SJCRH30 (cell line): ENCODE results near the gene NKX1-2. TPM values are rescaled to one million over a fixed set of nuclear protein-coding genes. Genes with fewer than 3 reads are reported as not detected.
A peak's percentile ranks its signal among the peaks of the same experiment; 100 is the strongest.

Source experiments
- DNase-seq, 2 experiments: peaks; one replicate each; pipeline ENCODE4 v3.0.0-alpha.2; 2015 to 2020
- H3K27ac ChIP-seq: fragments of 250-450 bp; sonication (Bioruptor Pico); 2 replicates; pipeline ENCODE4 v1.5.1; 2020; ENCODE audit warnings: mild to moderate bottlenecking, moderate library complexity
- H3K27me3 ChIP-seq: fragments of 250-450 bp; sonication (Bioruptor Pico); 2 replicates; pipeline ENCODE4 v1.5.1; 2020; ENCODE audit warnings: mild to moderate bottlenecking, moderate library complexity
- H3K36me3 ChIP-seq: fragments of 250-450 bp; sonication (Bioruptor Pico); 2 replicates; pipeline ENCODE4 v1.5.1; 2020; ENCODE audit warnings: mild to moderate bottlenecking, moderate library complexity
- H3K4me1 ChIP-seq: fragments of 250-450 bp; sonication (Bioruptor Pico); 2 replicates; pipeline ENCODE4 v1.5.1; 2020; ENCODE audit warnings: mild to moderate bottlenecking, moderate library complexity
- H3K4me3 ChIP-seq: fragments of 250-450 bp; sonication (Bioruptor Pico); 2 replicates; pipeline ENCODE4 v1.5.1; 2020; ENCODE audit warnings: mild to moderate bottlenecking, moderate library complexity
- H3K9me3 ChIP-seq: fragments of 250-450 bp; sonication (Bioruptor Pico); replicated peaks from 2 replicates; pipeline ENCODE4 v1.5.1; 2020; ENCODE audit warnings: mild to moderate bottlenecking, moderate library complexity
- total RNA-seq: library from RNA; depleted of rRNA; stranded (reverse); fragments of >200 nt; shearing (Covaris generic); gene quantifications from 2 replicates; pipeline ENCODE4 v1.2.3, GENCODE V29; 2014

The NKX1-2 gene
- total RNA-seq, 1 experiment from 2014 or later: 0.24 TPM

GRCh38 chr10:124482236-124482800 is 32.5 kb upstream of the NKX1-2 start:
- Histone ChIP-seq H3K36me3 (no peaks in the 10 kb centered on the region), H3K4me3 (no peak overlapping the region), H3K27me3 (no peaks in the 10 kb centered on the region), H3K4me1 (no peaks in the 10 kb centered on the region), H3K9me3 (no peaks in the 10 kb centered on the region), H3K27ac (no peak overlapping the region)
- no peak for DNase-seq

- no peak for DNase-seq
- Histone ChIP-seq H3K27ac (no peak overlapping the region), H3K36me3 (no peaks in the 10 kb centered on the region), H3K4me3 (no peak overlapping the region), H3K27me3 (no peaks in the 10 kb centered on the region), H3K9me3 (no peaks in the 10 kb centered on the region), H3K4me1 (no peaks in the 10 kb centered on the region)
Measured at GRCh38 chr10:124481717-124482116, 31.9 kb upstream of the NKX1-2 start.

GRCh38 chr10:124480860-124481259 is 31.0 kb upstream of the NKX1-2 start:
- Histone ChIP-seq H3K4me1 (no peaks in the 10 kb centered on the region), H3K27ac (no peak overlapping the region), H3K27me3 (no peaks in the 10 kb centered on the region), H3K9me3 (no peaks in the 10 kb centered on the region), H3K36me3 (no peaks in the 10 kb centered on the region), H3K4me3 (no peak overlapping the region)
- DNase-seq: no peak

- DNase-seq: no peak
- Histone ChIP-seq H3K4me3 (no peak overlapping the region), H3K27me3 (no peaks in the 10 kb centered on the region), H3K4me1 (no peaks in the 10 kb centered on the region), H3K27ac (no peak overlapping the region), H3K36me3 (no peaks in the 10 kb centered on the region), H3K9me3 (no peaks in the 10 kb centered on the region)
Measured at GRCh38 chr10:124478515-124478914, 28.7 kb upstream of the NKX1-2 start.

DNA sequence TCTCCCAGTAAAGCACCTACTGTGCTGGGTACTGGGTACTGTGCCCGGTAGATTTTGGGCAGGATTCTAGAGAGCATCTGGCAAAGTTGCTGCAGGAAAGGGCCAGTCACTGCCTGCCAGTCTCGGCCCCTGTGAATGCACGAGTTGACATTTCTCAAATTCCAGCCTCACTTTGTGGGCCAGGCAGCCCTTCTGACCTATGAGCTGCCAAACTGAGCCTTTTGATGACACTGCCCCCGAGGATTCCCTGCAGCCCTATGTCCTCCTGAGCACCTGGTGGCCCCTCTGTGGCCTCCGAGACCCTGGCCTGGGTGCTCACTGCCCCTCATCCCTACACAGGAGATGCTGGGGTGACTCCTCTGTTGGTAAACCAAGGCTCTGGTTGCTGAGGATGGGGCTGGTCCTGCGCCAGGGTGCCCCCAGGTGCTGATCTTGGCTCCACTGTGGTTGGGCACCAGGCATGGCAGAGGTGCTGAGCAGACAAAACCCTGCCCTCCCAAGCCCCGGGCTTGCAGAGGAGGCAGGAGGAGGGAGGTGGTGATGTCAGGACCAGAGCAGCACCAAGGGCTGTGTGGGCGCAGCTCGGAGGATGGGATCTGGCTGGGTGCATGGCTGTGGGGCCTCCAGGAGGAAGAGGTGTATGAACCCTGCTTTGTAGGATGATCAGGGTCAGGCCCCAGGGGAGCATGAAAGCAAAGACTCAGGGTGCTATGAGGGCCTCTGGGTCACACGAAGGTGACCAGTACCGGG is 28.0 kb upstream of the NKX1-2 start:
- no peaks in the 10 kb centered on the region for H3K9me3 ChIP-seq
- H3K27ac ChIP-seq: no peak overlapping the region
- no peaks in the 10 kb centered on the region for H3K36me3 ChIP-seq
- H3K4me3 ChIP-seq: no peak overlapping the region
- no peaks in the 10 kb centered on the region for H3K4me1 ChIP-seq
- no peaks in the 10 kb centered on the region for H3K27me3 ChIP-seq
- no peak for DNase-seq

DNA sequence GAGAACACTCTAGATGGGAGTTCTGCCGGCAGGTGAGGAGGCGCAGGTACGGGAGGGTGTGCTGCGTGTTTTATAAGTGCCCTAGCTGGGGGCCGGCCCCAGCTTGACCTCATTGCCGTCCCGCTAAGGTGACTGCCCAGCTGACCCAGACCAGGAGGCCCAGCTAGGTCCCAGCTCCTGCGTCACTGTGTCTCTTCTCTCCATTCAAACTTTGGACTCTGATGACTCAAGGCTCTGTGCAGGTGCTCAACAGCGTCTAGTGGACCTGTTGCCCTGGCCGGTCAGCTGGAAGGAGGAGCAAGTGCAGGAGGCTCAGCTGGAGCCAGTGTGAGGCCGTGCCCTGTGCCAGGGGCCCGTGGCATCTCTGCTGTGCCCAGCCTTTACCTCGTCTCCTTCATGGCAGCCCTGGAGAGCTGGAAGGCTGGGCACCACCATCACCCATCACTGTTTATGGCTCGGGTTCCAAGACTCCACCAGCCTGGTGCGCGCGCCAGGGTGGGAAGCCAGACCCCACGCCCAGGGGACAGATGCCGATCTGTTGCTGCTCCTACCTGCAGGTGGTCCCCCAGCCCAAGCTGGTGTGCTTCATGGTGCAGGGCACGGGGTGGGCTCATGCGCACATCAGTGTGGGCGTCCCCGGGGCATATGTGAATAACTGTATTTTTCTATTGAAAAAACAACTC is 26.3 kb upstream of the NKX1-2 start:
- Histone ChIP-seq H3K36me3 (no peaks in the 10 kb centered on the region), H3K27ac (no peak overlapping the region)

GRCh38 chr10:124474514-124475070 is 24.8 kb upstream of the NKX1-2 start:
- Histone ChIP-seq H3K9me3 (no peaks in the 10 kb centered on the region), H3K36me3 (no peaks in the 10 kb centered on the region), H3K27me3 (no peaks in the 10 kb centered on the region), H3K4me1 (no peaks in the 10 kb centered on the region), H3K4me3 (no peak overlapping the region), H3K27ac (no peak overlapping the region)
- no peak for DNase-seq

More for the DNA sequence above, 26.3 kb upstream of the NKX1-2 start:
- no peaks in the 10 kb centered on the region for H3K9me3 ChIP-seq
- no peak overlapping the region for H3K4me3 ChIP-seq
- no peaks in the 10 kb centered on the region for H3K4me1 ChIP-seq
- no peak for DNase-seq
- H3K27me3 ChIP-seq: no peaks in the 10 kb centered on the region

GRCh38 chr10:124473070-124473469 is 23.2 kb upstream of the NKX1-2 start:
- no peak for DNase-seq
- H3K27me3 ChIP-seq: no peaks in the 10 kb centered on the region
- H3K9me3 ChIP-seq: no peaks in the 10 kb centered on the region

DNA sequence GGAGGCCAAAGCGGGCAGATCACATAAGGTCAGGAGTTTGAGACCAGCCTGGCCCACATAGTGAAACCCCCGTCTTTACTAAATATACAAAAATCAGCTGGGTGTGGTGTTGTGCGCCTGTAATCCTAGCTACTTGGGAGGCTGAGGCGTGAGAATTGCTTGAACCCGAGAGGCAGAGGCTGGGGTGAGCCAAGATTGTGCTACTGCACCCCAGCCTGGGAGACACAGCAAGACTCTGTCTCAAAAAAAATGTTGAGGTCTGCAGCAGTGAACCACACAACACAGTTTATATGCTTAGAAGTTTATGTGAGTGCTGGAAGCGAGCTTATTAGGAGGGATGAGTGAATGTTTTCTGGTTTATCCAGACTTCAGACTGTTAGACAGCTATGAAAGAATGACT is 22.2 kb upstream of the NKX1-2 start:
- H3K27me3 ChIP-seq: no peaks in the 10 kb centered on the region
- H3K9me3 ChIP-seq: no peaks in the 10 kb centered on the region
- no peaks in the 10 kb centered on the region for H3K36me3 ChIP-seq
- no peak overlapping the region for H3K4me3 ChIP-seq
- 0 out of 2 replicates have a peak, but pooled peaks cover 2% of the 10 kb centered on the region for H3K4me1 ChIP-seq
- no peak overlapping the region for H3K27ac ChIP-seq
- DNase-seq: no peak

More at GRCh38 chr10:124473070-124473469, 23.2 kb upstream of the NKX1-2 start:
- no peaks in the 10 kb centered on the region for H3K4me1 ChIP-seq
- no peak overlapping the region for H3K27ac ChIP-seq
- no peak overlapping the region for H3K4me3 ChIP-seq
- H3K36me3 ChIP-seq: no peaks in the 10 kb centered on the region

GRCh38 chr10:124470544-124471434 is 21.0 kb upstream of the NKX1-2 start:
- Histone ChIP-seq H3K4me1 (0 out of 2 replicates have a peak, but pooled peaks cover 2% of the 10 kb centered on the region), H3K9me3 (no peaks in the 10 kb centered on the region), H3K36me3 (no peaks in the 10 kb centered on the region), H3K27me3 (no peaks in the 10 kb centered on the region), H3K27ac (no peak overlapping the region), H3K4me3 (no peak overlapping the region)
- DNase-seq: peak; percentile 52 to 64

GRCh38 chr10:124469956-124470484 is 20.2 kb upstream of the NKX1-2 start:
- H3K4me1 ChIP-seq: 0 out of 2 replicates have a peak, but pooled peaks cover 2% of the 10 kb centered on the region
- no peaks in the 10 kb centered on the region for H3K9me3 ChIP-seq
- no peaks in the 10 kb centered on the region for H3K27me3 ChIP-seq
- no peak overlapping the region for H3K27ac ChIP-seq
- no peaks in the 10 kb centered on the region for H3K36me3 ChIP-seq
- DNase-seq: no peak
- H3K4me3 ChIP-seq: no peak overlapping the region

GRCh38 chr10:124468624-124469023 is 18.8 kb upstream of the NKX1-2 start:
- H3K4me1 ChIP-seq: 0 out of 2 replicates have a peak, but pooled peaks cover 2% of the 10 kb centered on the region

DNA sequence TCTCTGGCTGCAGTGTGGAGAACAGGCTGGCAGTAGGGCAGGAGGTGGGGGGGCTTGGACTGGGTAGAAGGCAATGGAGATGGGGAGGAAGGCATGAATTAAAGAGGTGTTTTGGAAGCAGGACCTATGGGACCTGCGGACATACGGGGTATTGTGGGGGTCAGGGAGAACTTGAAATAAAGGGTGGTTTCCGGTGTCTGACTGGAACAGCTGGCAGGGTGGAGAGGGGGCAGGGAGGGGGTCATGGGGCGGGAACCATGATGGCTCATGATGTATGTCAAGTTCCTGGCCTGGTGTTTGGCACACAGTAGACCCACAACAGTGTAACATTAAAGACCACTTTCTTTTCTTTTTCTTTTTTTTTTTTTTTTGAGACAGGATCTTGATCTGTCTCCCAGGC is 17.3 kb upstream of the NKX1-2 start:
- Histone ChIP-seq H3K4me3 (no peak overlapping the region), H3K9me3 (no peaks in the 10 kb centered on the region), H3K27ac (no peak overlapping the region), H3K36me3 (no peaks in the 10 kb centered on the region), H3K4me1 (0 out of 2 replicates have a peak, but pooled peaks cover 2% of the 10 kb centered on the region), H3K27me3 (no peaks in the 10 kb centered on the region)
- peak; percentile 53 to 66 for DNase-seq

More at GRCh38 chr10:124468624-124469023, 18.8 kb upstream of the NKX1-2 start:
- H3K27me3 ChIP-seq: no peaks in the 10 kb centered on the region
- no peaks in the 10 kb centered on the region for H3K36me3 ChIP-seq
- H3K27ac ChIP-seq: no peak overlapping the region
- H3K9me3 ChIP-seq: no peaks in the 10 kb centered on the region
- H3K4me3 ChIP-seq: no peak overlapping the region
- no peak for DNase-seq
